GM12891 (cell line): ENCODE data around the gene SOX9.

Experiments used
- POLR2A ChIP-seq: IDR thresholded peaks from 2 replicates; pipeline ENCODE4 v1.6.1; 2011; ENCODE audit warnings: low read depth, low read length, control low read depth
- POLR2AphosphoS5 ChIP-seq: IDR thresholded peaks from 2 replicates; pipeline ENCODE4 v1.6.1; 2011; ENCODE audit warnings: low read depth, low read length, control low read depth
- SPI1 ChIP-seq: IDR thresholded peaks from 2 replicates; pipeline ENCODE4 v1.6.1; 2011; ENCODE audit warnings: low read depth, low read length, control low read depth

GRCh38 chr17:72128039-72128438, 7.2 kb downstream of the SOX9 start:
- TF ChIP-seq POLR2AphosphoS5 (no peak), POLR2A (no peak), SPI1 (no peak)
